Nephron (organoid): ENCODE measurements around the gene RTCA.
"Not testable (repeated sequence)": the region's sequence is repeated elsewhere in the genome, so short reads cannot be mapped to it uniquely, and the experiment has no call there.

ENCODE experiments used
- H3K27ac Mint-ChIP-seq, 3 experiments: 2 replicates each; pipeline ENCODE4 v1.8.0; 2020; ENCODE audit warnings: mixed read lengths in 3 of 3, mild to moderate bottlenecking in 2 of 3, moderate library complexity in 1 of 3
- H3K27me3 Mint-ChIP-seq: 2 replicates; pipeline ENCODE4 v1.8.0; 2021; ENCODE audit warnings: low read depth, mild to moderate bottlenecking, moderate library complexity, mixed read lengths
- H3K36me3 Mint-ChIP-seq: 2 replicates; pipeline ENCODE4 v1.8.0; 2020; ENCODE audit warnings: low read depth, mixed read lengths
- H3K4me1 Mint-ChIP-seq: 2 replicates; pipeline ENCODE4 v1.8.0; 2020; ENCODE audit warnings: mixed read lengths
- H3K4me3 Mint-ChIP-seq, 3 experiments: 2 replicates each; pipeline ENCODE4 v1.8.0; 2020; ENCODE audit warnings: mild to moderate bottlenecking in 3 of 3, mixed read lengths in 3 of 3, moderate library complexity in 2 of 3
- H3K9me3 Mint-ChIP-seq: 2 replicates; pipeline ENCODE4 v1.8.0; 2020; ENCODE audit warnings: mixed read lengths
- TF ChIP-seq, protein P1 (sequence below), 3 experiments: fragments of 200-600 bp; sonication (generic); IDR thresholded peaks; one replicate each; pipeline ENCODE4 v1.5.0; 2021; ENCODE audit warnings: antibody characterized with exemption in 3 of 3; ENCODE audit not compliant: unreplicated experiment in 3 of 3

RTCA gene

DNA sequence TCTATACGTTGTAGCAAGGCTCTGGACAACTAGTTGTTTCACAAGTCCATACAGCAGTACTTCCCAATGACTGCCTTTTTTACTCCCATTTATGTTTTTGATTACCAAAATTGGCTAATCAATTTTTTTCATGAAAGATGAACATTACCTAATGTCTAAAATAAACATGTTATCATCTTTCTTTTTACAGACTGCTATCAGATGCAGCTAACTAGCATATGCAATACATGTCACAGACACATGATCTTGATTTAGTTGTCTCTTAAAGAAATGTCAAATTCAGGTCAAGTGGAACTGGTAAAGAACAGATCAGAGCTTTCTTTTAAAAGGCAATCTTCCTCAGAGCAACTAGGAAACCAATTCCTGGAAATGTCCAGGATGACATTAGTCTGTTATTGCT is 15.8 kb upstream of the RTCA start:
- Mint-ChIP-seq H3K4me3 (no peak overlapping the region), H3K9me3 (no peaks in the 10 kb centered on the region), H3K36me3 (no peaks in the 10 kb centered on the region), H3K4me1 (peaks cover 10% of the 10 kb centered on the region), H3K27ac (no peak overlapping the region), H3K27me3 (no peaks in the 10 kb centered on the region)
- TF ChIP-seq, protein P1, sequence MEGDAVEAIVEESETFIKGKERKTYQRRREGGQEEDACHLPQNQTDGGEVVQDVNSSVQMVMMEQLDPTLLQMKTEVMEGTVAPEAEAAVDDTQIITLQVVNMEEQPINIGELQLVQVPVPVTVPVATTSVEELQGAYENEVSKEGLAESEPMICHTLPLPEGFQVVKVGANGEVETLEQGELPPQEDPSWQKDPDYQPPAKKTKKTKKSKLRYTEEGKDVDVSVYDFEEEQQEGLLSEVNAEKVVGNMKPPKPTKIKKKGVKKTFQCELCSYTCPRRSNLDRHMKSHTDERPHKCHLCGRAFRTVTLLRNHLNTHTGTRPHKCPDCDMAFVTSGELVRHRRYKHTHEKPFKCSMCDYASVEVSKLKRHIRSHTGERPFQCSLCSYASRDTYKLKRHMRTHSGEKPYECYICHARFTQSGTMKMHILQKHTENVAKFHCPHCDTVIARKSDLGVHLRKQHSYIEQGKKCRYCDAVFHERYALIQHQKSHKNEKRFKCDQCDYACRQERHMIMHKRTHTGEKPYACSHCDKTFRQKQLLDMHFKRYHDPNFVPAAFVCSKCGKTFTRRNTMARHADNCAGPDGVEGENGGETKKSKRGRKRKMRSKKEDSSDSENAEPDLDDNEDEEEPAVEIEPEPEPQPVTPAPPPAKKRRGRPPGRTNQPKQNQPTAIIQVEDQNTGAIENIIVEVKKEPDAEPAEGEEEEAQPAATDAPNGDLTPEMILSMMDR (IDR thresholded peaks at IDR 0.05; ENCODE audit: unreplicated experiment in 3 of 3), result no peak

DNA sequence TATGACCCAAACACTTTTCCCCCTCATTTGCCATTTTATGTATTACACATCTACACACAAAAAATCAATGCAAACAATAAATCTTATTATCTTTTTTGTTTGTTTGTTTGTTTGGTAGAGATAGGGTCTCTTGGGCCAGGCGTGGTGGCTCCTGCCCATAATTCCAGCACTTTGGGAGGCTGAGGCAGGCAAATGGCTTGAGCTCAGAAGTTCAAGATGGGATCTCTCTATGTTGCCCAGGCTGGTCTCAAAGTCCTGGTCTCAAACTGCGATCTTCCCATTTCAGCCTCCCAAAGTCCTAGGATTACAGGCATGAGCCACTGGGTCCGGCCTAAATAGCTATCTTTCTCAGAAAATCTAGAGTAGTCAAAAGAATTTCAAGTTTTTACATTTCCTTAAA is 15.2 kb upstream of the RTCA start:
- Mint-ChIP-seq H3K4me3 (no peak overlapping the region), H3K27ac (no peak overlapping the region), H3K9me3 (no peaks in the 10 kb centered on the region), H3K27me3 (no peaks in the 10 kb centered on the region), H3K36me3 (no peaks in the 10 kb centered on the region), H3K4me1 (peaks cover 10% of the 10 kb centered on the region)
- TF ChIP-seq, protein P1 (IDR thresholded peaks at IDR 0.05; ENCODE audit: unreplicated experiment in 3 of 3), result no peak

DNA sequence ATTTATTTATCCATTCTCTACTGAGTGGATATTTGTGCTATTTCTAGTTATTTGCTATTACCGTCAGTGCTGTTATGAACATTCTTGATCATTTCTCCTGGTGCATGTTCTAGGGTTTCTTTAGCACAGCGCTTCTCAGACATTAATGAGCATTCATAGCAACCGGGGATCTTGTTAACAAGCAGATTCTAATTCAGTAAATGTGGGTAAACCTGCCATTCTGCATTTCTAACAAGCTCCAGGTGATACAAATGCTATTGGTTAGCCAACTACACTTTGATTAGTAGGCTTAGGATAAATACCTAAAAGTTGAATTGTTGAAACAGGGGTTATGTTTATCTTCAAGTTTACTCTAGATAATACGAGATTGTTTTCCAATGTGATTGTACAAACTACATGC is 13.1 kb upstream of the RTCA start:
- Mint-ChIP-seq H3K4me3 (no peak overlapping the region), H3K27ac (no peak overlapping the region), H3K9me3 (no peaks in the 10 kb centered on the region), H3K36me3 (no peaks in the 10 kb centered on the region), H3K4me1 (no peaks in the 10 kb centered on the region), H3K27me3 (no peaks in the 10 kb centered on the region)
- TF ChIP-seq, protein P1 (IDR thresholded peaks at IDR 0.05; ENCODE audit: unreplicated experiment in 3 of 3), result no peak

DNA sequence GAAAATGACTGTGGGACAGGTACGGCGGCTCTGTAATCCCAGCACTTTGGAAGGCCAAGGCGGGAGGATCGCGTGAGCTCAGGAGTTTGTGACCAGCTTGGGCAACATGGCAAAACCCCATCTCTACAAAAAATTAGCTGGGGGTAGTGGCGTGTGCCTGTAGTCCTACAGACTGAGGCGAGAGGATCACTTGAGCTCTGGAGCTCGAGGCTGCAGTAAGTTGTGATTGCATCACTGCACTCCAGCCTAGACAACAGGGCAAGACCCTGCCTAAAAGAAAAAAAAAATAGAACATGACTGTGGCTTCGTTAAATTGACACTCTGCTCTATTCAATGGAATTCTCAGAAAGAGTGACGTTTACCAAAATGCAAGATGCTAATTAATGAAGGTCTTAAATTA is 12.5 kb upstream of the RTCA start:
- Mint-ChIP-seq H3K27ac (no peak overlapping the region), H3K4me3 (no peak overlapping the region), H3K4me1 (no peaks in the 10 kb centered on the region), H3K36me3 (no peaks in the 10 kb centered on the region), H3K27me3 (no peaks in the 10 kb centered on the region), H3K9me3 (no peaks in the 10 kb centered on the region)
- TF ChIP-seq, protein P1 (IDR thresholded peaks at IDR 0.05; ENCODE audit: unreplicated experiment in 3 of 3), result no peak

DNA sequence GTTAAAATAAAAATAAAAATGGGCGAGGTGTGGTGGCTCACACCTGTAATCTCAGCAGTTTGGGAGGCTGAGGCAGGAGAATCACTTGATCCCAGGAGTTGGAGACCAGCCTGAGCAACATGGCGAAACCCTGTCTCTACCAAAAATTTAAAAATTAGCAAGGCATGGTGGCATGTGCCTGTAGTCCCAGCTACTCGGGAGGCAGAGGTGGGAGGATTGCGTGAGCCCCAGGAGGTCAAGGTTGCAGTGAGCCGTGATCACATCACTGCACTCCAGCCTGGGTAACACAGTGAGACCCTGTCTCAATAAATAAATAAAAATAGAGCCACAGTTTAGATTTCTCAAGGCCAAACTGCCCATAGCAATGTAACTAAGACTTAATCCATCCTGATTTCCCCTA is 9.7 kb upstream of the RTCA start:
- H3K36me3 Mint-ChIP-seq, H3K27me3 Mint-ChIP-seq, H3K4me3 Mint-ChIP-seq, H3K9me3 Mint-ChIP-seq, H3K27ac Mint-ChIP-seq, H3K4me1 Mint-ChIP-seq: not testable (repeated sequence)

DNA sequence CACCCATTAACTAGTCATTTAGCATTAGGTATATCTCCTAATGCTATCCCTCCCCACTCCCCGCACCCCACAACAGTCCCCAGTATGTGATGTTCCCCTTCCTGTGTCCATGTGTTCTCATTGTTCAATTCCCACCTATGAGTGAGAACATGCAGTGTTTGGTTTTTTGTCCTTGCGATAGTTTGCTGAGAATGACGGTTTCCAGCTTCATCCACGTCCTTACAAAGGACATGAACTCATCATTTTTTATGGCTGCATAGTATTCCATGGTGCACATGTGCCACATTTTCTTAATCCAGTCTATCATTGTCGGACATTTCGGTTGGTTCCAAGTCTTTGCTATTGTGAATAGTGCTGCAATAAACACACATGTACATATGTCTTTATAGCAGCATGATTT is 7.6 kb upstream of the RTCA start:
- H3K27me3 Mint-ChIP-seq, H3K27ac Mint-ChIP-seq, H3K4me3 Mint-ChIP-seq, H3K4me1 Mint-ChIP-seq: not testable (repeated sequence)
- Mint-ChIP-seq H3K9me3 (peaks cover 15% of the 10 kb centered on the region), H3K36me3 (peaks cover 20% of the 10 kb centered on the region)

DNA sequence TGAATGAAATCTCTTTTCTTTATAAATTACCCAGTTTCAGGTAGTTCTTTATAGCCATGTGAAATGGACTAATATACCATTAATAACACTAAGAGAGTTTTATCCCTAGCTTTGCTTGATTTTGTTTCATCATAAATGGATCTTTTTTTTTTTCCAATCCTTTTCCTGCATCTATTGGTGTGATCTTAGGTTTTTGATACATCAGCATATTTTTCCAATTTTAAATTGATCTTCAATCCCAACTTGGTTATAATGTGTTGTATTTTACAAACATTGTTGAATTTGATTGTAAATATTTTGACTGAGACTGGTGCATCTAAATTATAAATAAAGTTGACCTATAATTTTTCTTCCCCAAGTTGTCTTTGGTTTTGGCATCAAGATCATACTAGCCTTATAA is 4.3 kb upstream of the RTCA start:
- Mint-ChIP-seq H3K4me1 (peaks cover 14% of the 10 kb centered on the region), H3K36me3 (peaks cover 52% of the 10 kb centered on the region), H3K27me3 (no peaks in the 10 kb centered on the region), H3K9me3 (peaks cover 18% of the 10 kb centered on the region), H3K4me3 (no peak overlapping the region), H3K27ac (no peak overlapping the region)
- TF ChIP-seq, protein P1 (IDR thresholded peaks at IDR 0.05; ENCODE audit: unreplicated experiment in 3 of 3), result no peak

DNA sequence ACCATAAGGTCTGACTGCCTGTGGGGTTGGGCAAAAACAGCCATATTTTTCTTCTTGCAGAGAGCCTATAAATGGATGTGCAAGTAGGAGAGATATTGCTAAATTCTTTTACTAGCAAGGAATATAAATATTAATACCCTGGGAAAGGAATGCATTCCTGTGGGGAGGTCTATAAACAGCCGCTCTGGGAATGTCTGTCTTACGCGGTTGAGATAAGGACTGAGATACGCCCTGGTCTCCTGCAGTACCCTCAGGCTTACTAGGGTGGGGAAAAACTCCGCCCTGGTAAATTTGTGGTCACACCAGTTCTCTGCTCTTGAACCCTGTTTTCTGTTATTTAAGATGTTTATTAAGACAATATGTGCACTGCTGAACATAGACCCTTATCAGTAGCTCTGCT is 1.9 kb upstream of the RTCA start:
- H3K4me3 Mint-ChIP-seq, result peak overlapping the region in 2 of 3 experiments; percentile 62 to 69
- H3K36me3 Mint-ChIP-seq, result peaks cover 62% of the 10 kb centered on the region
- H3K27ac Mint-ChIP-seq, H3K27me3 Mint-ChIP-seq: not testable (repeated sequence)
- H3K4me1 Mint-ChIP-seq, result peaks cover 16% of the 10 kb centered on the region
- H3K9me3 Mint-ChIP-seq, result peaks cover 16% of the 10 kb centered on the region
